Measurements from ENCODE around the gene DLX2.
"Not testable (repeated sequence)": the region's sequence is repeated elsewhere in the genome, so short reads cannot be mapped to it uniquely, and the experiment has no call there.

The DLX2 gene

GRCh38 chr2:172063446-172063845 lies 39.3 kb downstream of the DLX2 start:
- no peak for DNase-seq (ENCODE audit: low read depth)
- TF ChIP-seq, protein P1, sequence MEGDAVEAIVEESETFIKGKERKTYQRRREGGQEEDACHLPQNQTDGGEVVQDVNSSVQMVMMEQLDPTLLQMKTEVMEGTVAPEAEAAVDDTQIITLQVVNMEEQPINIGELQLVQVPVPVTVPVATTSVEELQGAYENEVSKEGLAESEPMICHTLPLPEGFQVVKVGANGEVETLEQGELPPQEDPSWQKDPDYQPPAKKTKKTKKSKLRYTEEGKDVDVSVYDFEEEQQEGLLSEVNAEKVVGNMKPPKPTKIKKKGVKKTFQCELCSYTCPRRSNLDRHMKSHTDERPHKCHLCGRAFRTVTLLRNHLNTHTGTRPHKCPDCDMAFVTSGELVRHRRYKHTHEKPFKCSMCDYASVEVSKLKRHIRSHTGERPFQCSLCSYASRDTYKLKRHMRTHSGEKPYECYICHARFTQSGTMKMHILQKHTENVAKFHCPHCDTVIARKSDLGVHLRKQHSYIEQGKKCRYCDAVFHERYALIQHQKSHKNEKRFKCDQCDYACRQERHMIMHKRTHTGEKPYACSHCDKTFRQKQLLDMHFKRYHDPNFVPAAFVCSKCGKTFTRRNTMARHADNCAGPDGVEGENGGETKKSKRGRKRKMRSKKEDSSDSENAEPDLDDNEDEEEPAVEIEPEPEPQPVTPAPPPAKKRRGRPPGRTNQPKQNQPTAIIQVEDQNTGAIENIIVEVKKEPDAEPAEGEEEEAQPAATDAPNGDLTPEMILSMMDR (IDR thresholded peaks at IDR 0.05; ENCODE audit: control insufficient read depth, insufficient read depth, low read depth, low read length, missing control alignments), result no peak
- no peak overlapping the region for H3K4me3 ChIP-seq (ENCODE audit: control insufficient read depth, low read depth, low read length)

- TF ChIP-seq, protein P1 (IDR thresholded peaks at IDR 0.05; ENCODE audit: control insufficient read depth, insufficient read depth, low read depth, low read length, missing control alignments), result no peak
- no peak for DNase-seq (ENCODE audit: low read depth)
- no peak overlapping the region for H3K4me3 ChIP-seq (ENCODE audit: control insufficient read depth, low read depth, low read length)
These were observed 40.2 kb downstream of the DLX2 start for GRCh38 chr2:172062402-172063004.

- DNase-seq (ENCODE audit: low read depth); H3K4me3 ChIP-seq (ENCODE audit: control insufficient read depth, low read depth, low read length): not testable (repeated sequence)
These were observed 42.6 kb downstream of the DLX2 start for GRCh38 chr2:172060118-172060517.

DNA sequence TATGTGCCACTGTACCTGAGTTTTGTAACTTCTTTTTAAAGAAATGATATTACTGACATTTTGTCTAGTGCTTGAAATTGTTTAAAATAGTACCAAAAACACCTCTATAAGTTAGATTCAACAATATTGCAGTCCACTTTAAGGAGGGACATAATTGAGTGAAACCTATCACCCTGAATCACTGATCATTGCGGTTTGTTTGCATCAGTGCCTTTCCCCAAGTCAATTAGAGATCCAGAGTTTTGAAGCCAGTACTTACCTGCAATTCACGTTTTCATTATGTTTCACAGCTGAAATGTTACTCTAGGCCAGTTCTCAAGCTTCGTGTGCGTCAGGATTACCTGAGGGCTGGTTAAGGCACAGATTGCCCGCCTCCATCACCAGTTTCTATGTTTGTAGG lies 44.0 kb downstream of the DLX2 start:
- TF ChIP-seq, protein P1 (IDR thresholded peaks at IDR 0.05; ENCODE audit: control insufficient read depth, insufficient read depth, low read depth, low read length, missing control alignments), result no peak
- H3K4me3 ChIP-seq (ENCODE audit: control insufficient read depth, low read depth, low read length), result no peak overlapping the region
- DNase-seq (ENCODE audit: low read depth), result no peak

DNA sequence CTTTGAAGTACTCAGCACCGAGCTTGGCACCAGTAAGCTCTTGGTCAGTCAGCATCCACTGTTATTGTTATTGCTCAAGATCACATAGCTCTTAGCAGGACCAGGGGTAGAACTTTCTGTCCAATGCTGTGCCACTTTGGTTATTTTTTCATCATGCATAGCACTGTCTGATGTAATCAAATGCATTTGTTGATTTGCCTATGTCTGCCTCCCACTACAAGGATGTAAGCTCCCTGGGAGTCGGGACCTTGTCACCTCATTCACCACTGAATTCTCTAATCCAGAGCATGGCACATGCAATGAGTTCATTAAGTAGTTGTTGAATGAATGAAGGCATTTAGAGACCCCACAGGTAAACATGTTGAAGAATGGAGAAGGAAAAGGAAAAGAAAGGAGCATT lies 46.4 kb downstream of the DLX2 start:
- TF ChIP-seq, protein P1 (IDR thresholded peaks at IDR 0.05; ENCODE audit: control insufficient read depth, insufficient read depth, low read depth, low read length, missing control alignments), result no peak
- no peak for DNase-seq (ENCODE audit: low read depth)
- H3K4me3 ChIP-seq (ENCODE audit: control insufficient read depth, low read depth, low read length), result no peak overlapping the region

DNA sequence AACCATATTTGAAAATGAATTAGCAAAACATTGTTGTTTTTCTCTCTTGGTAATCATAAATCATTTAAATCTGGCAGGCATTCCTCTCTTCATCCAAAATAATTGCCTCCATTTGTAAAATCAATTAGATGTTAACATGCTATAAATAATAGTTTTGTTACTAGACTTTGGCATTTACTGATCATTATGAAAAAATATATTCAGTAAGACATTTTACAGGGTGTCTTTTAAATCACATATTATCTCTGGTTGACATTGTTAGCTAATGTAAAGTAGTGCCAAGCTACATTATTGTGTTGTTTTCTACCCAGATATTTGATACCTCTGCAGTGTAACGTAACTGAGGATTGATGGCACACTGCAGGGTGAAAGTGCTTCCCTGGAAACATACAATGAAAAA lies 49.2 kb downstream of the DLX2 start:
- no peak for DNase-seq (ENCODE audit: low read depth)
- H3K4me3 ChIP-seq (ENCODE audit: control insufficient read depth, low read depth, low read length), result no peak overlapping the region
- TF ChIP-seq, protein P1 (IDR thresholded peaks at IDR 0.05; ENCODE audit: control insufficient read depth, insufficient read depth, low read depth, low read length, missing control alignments), result no peak

DNA sequence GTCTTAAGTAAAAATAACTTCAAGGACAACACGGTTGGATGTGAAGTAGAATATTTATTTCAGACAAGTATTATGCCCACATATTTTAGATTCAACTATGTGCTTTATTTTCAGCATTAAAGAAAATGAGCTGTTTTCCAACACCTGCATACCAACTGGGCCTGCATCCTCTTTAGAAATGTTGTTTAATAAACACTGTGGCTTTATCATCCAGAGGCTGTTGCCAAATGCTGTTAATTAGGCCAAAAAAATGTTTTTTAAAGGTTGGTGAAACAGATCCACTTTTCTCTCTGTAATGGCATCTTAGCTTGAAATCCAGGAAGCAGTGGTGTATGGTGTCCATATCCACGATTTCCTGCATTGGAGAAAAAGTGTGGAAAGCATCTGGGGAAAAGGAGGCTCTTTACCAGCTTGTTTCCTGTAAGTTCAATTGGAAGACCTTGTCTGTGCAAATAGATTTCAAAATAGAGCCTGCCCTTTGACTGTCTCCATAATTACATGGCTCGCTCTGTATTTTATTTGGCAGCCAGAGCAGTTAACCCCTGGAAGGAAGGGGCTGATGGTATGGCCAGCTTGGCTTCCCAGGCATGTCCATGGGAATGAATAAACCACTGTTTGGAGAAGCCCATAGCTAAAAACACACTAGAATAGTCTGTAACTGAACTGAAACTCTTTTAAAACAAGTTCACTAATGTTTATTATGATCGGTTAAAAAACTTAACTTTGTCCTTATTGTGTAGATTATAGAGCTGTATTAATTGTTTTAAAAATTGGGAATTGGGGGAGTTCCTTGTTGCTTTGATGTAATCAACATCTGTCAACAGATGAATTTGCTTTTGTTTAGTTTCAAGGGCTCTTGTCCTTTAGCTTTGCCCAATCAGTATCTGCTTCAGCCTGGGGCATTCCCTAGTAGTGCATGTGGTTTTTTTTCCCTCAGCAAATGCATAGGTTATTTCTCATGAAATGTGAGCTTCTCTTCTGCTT lies 50.4 kb downstream of the DLX2 start:
- TF ChIP-seq, protein P1 (IDR thresholded peaks at IDR 0.05; ENCODE audit: control insufficient read depth, insufficient read depth, low read depth, low read length, missing control alignments), result no peak
- DNase-seq (ENCODE audit: low read depth), result no peak
- H3K4me3 ChIP-seq (ENCODE audit: control insufficient read depth, low read depth, low read length), result no peak overlapping the region
